Osteocyte (in vitro differentiated cells): ENCODE measurements around the gene LONRF2. TPM values are rescaled to one million over a fixed set of nuclear protein-coding genes. Genes with fewer than 3 reads are reported as not detected.
A peak's percentile ranks its signal among the peaks of the same experiment; 100 is the strongest.

ENCODE experiments used
- DNase-seq: peaks from one replicate; pipeline ENCODE4 v3.0.0; 2021; ENCODE audit warnings: mixed read lengths; ENCODE audit not compliant: unreplicated experiment; ENCODE audit errors: extremely low spot score
- H3K27ac Mint-ChIP-seq: one replicate; pipeline ENCODE4 v1.8.0; 2021; ENCODE audit warnings: mild to moderate bottlenecking, mixed read lengths; ENCODE audit not compliant: unreplicated experiment
- H3K27me3 Mint-ChIP-seq: one replicate; pipeline ENCODE4 v1.8.0; 2021; ENCODE audit warnings: mixed read lengths; ENCODE audit not compliant: unreplicated experiment
- H3K36me3 Mint-ChIP-seq: one replicate; pipeline ENCODE4 v1.8.0; 2021; ENCODE audit warnings: mixed read lengths; ENCODE audit not compliant: unreplicated experiment
- H3K4me1 Mint-ChIP-seq: one replicate; pipeline ENCODE4 v1.8.0; 2021; ENCODE audit warnings: mixed read lengths; ENCODE audit not compliant: unreplicated experiment
- H3K4me3 Mint-ChIP-seq: one replicate; pipeline ENCODE4 v1.8.0; 2021; ENCODE audit warnings: mild to moderate bottlenecking, moderate library complexity, mixed read lengths; ENCODE audit not compliant: unreplicated experiment
- H3K9me3 Mint-ChIP-seq: one replicate; pipeline ENCODE4 v1.8.0; 2021; ENCODE audit warnings: mixed read lengths; ENCODE audit not compliant: unreplicated experiment
- CTCF ChIP-seq: fragments of 200-600 bp; sonication (generic); IDR thresholded peaks from 2 replicates; pipeline ENCODE4 v1.5.0; 2021; ENCODE audit warnings: antibody characterized with exemption, mild to moderate bottlenecking, moderate library complexity
- total RNA-seq: library from RNA; stranded (reverse); gene quantifications from 2 replicates; pipeline ENCODE4 v1.2.1, GENCODE V29; 2021

The LONRF2 gene
- total RNA-seq, 1 donor from 2014 or later = 0.32 TPM

- H3K4me3 Mint-ChIP-seq = no peak overlapping the region
- no peaks in the 10 kb centered on the region for H3K9me3 Mint-ChIP-seq
- TF ChIP-seq CTCF = no peak
- H3K36me3 Mint-ChIP-seq = no peaks in the 10 kb centered on the region
- no peak overlapping the region for H3K27ac Mint-ChIP-seq
- no peak for DNase-seq
- no peaks in the 10 kb centered on the region for H3K27me3 Mint-ChIP-seq
- peaks cover 58% of the 10 kb centered on the region for H3K4me1 Mint-ChIP-seq
Measured at GRCh38 chr2:100233061-100233460, 89.2 kb downstream of the LONRF2 start.

DNA sequence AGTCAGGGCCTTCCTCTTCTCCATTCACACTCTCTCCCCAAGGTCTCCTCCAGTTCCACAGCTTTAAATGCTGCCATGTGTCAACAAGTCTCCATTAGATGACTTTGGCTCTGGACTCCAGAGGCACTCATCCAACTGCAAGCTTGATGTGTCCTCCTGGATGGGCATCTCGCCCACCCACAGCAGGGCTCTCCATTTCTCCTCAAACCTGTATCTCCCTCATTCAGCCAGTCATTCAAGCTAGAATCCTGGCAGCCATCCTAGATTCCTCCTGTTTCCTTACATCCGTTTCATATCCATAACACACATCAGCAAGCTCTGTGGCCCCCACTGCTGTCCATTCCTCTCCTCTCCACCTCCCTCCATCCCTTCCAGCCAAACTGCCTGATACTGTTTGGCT is 91.5 kb downstream of the LONRF2 start:
- H3K27me3 Mint-ChIP-seq = no peaks in the 10 kb centered on the region
- no peak for TF ChIP-seq CTCF
- H3K27ac Mint-ChIP-seq = peak overlapping the region; percentile 35
- H3K4me1 Mint-ChIP-seq = peaks cover 45% of the 10 kb centered on the region
- no peaks in the 10 kb centered on the region for H3K36me3 Mint-ChIP-seq
- H3K4me3 Mint-ChIP-seq = no peak overlapping the region
- H3K9me3 Mint-ChIP-seq = no peaks in the 10 kb centered on the region
- DNase-seq = no peak

GRCh38 chr2:100228967-100229366 is 93.3 kb downstream of the LONRF2 start:
- Mint-ChIP-seq H3K4me3 (no peak overlapping the region), H3K4me1 (peaks cover 37% of the 10 kb centered on the region), H3K36me3 (no peaks in the 10 kb centered on the region), H3K27me3 (peaks cover 6% of the 10 kb centered on the region), H3K27ac (no peak overlapping the region), H3K9me3 (no peaks in the 10 kb centered on the region)
- no peak for DNase-seq
- peak; percentile 20 for TF ChIP-seq CTCF

DNA sequence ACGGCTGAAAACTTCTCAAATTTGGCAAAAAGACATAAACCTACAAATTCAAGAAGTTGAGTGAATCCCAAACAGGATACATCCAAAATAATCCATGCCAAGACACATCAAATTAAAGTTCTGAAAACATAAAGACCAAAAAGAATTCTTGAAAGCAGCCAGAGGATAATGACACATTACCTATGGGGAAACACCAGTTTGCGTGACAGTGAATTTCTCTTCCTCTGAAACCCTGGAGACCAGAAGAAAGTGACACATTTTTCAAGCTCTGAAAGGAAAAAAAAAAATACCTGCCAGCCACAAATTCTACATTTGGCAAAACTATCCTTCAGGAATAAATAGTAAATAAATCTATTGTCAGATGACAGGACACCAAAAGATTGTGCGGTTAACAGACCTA is 93.9 kb downstream of the LONRF2 start:
- Mint-ChIP-seq H3K9me3 (no peaks in the 10 kb centered on the region), H3K27me3 (peaks cover 12% of the 10 kb centered on the region), H3K4me3 (no peak overlapping the region), H3K4me1 (peaks cover 32% of the 10 kb centered on the region), H3K27ac (no peak overlapping the region), H3K36me3 (no peaks in the 10 kb centered on the region)
- no peak for TF ChIP-seq CTCF
- no peak for DNase-seq

- Mint-ChIP-seq H3K4me3 (no peak overlapping the region), H3K27ac (no peak overlapping the region), H3K4me1 (peaks cover 20% of the 10 kb centered on the region), H3K27me3 (peaks cover 25% of the 10 kb centered on the region), H3K36me3 (no peaks in the 10 kb centered on the region), H3K9me3 (peaks cover 6% of the 10 kb centered on the region)
- DNase-seq = no peak
- TF ChIP-seq CTCF = no peak
Measured at GRCh38 chr2:100224988-100225710, 97.2 kb downstream of the LONRF2 start.
